ENCODE results near the gene ANKS1B.

ANKS1B gene

DNA sequence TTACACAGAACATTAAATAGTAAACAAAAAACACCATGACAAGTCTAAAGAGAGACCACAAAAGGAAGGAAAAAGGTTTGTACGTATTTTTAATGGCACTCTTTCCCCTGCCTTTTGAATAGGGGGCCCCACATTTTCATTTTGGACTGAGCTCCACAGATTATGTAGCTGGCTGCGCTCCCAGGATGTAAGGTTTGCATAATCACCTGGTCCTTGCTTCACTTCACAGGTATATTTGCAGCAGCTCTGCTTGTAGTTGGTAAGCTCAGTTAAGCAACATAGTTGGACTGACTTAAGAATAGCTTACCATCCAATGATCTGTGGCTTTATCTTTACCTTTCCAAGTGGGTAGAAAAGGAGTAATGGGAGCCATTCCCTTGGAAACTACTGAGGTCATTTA is 885.0 kb downstream of the ANKS1B start:
- no peak for DNase-seq

DNA sequence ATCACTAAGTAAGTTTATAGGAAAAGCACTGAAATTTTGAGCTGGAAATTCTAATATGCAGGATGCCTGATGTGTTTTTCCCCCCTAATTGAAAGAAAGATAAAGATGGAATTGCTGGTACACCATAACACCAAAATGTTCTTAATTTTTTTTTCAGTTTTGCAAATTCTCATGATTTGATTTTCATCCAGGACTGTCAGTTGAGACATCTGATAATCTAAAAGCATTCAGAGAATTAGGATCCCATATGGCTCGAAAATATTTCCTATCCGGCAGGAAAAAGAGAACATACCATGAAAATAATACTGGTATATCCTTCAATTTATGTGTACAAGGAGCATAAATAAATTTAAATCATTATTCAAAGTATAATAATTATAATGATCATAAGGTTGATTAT is 887.6 kb downstream of the ANKS1B start:
- no peak for DNase-seq

DNA sequence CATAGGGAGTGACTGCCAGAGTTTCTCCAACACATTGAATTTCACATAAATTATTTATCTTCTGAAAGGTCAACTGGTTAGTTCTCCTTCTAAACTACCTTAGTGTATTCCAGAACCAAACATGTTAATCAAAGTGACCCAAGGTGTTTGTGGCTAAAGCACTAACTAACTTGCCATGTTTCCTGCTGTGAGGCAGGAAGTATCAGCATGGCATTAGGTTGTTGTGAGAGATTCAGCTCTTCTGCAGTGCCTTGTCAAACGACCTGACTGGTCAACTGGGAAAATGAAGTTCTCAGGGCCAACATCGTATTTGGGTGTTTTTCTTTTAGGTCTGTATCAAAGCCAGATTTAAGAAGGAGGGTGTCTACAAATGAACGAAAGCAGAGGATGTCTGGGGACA is 891.6 kb downstream of the ANKS1B start:
- DNase-seq = no peak

DNA sequence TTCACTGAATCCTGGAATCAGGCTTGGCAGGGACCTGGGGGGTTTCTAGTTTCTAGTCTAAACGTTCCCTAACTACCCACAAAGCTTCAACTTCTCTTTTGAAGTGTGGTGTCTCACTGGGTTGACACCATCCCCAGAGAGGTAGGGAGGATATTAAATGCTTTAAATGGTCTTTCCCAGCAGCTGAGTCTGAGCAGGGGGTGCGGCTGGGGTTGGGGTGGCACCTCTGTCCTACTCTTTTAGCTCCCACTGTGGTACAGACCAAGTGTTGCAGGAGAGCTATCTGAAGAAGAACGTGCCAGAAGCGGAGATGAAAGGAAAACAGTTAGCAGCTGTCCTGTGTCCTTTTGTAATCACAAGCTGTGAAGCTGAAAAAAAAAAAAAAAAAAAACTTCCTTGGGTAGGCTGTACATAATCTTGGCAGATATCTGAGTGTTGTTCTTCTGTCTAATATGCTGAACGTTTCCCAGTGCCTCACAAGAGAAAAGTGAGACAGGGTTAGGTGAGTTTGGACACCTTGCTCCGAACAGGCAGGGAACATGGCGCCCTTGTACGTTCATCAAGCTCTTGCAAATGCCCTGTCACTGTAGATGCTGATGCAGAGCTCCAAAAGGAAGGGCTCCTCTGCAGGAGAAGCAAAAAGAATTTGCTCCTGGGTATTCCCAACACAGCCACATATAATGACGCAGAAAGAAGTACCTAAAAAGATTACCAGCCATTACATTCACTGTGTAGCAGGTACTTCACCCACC is 892.5 kb downstream of the ANKS1B start:
- DNase-seq = no peak

DNA sequence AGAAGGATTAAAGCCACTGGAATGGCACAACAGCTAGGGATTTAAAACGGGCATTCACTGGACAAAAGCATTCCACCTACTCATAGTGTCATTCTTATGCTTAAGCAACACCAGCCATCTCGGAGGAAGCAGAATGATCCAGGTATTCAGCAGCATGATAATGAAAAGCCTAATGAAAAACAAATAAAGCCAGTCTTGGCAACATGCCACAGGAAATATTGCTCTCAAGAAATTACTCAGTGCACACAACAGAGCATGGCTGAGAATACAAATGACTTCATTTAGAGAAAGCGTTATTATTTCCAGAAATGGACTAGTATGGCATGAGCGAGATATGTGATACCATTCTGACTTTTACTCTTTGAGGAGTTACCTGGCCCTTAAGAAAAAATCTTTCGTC is 897.5 kb downstream of the ANKS1B start:
- no peak for DNase-seq

DNA sequence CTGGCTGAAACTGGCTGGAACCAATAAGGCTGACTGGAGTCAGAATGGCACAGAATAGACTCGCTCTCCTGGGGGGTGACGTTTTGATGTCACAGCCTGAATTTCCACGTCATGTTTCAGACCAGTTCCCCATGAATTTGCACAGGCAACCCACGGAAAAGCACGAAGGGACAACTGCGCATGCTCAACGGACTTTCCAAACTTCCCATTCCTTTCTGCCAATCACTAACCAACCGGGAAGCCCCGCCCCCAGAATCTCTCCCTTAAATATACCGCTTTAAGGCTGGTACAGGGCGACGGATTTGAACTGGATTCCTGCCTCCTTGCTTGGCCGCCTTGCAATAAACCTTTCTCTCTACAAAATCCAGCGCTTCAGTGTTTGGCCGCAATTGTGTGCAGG is 904.9 kb downstream of the ANKS1B start:
- no peak for DNase-seq

DNA sequence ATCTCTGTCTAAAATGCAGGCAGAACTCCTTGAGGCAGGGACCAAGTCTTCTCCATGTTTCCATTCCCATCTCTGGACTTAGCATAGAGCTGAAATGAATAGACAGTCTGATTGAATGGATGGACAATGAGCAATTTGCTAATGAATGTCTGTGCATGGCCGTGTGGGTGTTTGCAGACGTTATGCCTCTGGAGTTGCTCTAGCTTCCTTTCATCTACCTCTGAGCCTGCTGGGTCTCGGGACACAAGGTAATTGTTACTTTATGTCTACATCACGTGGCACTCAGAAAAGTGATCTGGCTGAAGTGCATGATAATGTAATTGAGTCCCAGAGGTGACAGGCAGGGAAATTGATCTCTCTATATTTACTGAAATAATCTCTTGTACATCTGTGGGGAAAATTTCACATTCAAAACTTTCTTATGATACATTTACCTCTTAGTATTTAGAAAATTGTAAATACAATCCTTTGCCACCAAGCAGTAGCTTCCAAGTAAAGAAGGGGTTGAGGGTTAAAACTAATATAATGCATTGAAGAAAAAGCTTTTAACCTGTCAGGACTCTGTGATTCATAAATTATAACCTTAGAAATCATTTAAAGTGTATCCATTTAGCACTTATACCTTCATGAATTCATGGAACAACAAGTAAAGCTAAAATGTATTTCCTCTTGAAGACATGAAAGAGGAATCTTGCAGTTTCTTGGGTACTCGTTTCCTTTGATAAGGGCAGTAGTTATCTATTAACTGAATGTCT is 915.6 kb downstream of the ANKS1B start:
- DNase-seq = no peak

DNA sequence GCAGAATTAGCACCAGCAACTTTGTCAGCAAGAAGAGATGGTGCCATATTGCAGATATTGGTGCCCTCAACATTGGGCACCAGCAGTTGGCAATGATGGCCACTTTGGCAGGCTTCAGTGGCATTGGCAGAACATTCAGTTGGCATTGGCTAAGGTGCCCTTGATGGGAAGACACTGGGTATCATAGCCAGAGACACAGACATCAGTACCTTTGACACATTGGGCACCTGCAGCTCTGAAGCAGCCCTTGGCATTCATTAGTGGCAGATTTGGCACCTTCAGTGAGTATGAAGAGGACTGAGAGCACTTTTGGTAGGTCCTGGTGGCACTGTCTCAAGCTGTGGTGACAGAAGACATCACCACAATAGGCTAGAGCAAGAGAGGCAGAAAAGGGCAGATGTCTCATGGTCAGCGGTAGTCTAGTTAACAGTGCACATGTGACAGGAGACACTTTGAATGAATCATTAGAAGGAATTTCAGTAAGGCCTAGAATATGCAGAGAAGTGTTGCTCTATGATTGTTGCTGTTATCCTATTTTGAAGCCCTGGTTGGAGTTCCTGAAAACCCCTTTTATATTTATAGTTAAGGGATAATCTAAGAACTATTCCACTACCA is 917.5 kb downstream of the ANKS1B start:
- DNase-seq = no peak

DNA sequence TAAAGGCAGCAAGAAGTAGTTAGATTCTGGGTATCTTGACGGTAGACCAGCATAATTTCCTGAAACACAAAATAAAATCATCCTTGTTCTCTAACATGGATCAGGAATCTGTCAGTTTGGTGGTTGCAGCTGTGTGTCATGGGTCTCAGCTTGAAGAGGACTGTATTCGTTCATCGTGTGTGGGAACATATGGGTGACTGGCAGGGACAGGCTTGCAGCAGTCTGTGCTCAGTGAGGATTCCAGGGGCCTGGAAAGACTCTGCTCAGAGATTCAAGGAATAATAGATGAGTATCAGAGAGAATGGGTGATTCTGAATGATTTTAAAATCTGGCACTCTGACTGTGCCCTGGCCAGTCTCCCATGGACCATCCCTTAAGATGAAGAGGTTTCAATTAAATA is 918.0 kb downstream of the ANKS1B start:
- no peak for DNase-seq

DNA sequence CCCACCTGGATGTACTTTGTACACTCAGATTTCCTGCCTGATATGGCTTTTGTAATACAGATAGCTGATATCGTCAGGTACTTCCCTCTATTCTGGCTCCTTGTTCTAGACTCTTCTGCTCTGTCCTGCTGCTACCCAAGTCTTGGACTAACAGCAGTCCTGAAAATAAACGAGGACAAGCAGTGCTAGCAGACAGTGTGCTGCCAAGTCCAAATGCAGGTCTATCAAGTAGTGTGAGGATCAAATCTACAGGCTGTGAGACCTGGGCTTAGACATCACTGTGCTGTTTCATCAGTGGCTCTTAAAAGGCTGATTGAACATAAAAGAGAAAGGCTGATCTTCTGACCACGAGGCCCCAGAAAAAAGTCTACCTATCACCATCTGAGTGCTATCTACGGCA is 921.6 kb downstream of the ANKS1B start:
- DNase-seq = no peak

DNA sequence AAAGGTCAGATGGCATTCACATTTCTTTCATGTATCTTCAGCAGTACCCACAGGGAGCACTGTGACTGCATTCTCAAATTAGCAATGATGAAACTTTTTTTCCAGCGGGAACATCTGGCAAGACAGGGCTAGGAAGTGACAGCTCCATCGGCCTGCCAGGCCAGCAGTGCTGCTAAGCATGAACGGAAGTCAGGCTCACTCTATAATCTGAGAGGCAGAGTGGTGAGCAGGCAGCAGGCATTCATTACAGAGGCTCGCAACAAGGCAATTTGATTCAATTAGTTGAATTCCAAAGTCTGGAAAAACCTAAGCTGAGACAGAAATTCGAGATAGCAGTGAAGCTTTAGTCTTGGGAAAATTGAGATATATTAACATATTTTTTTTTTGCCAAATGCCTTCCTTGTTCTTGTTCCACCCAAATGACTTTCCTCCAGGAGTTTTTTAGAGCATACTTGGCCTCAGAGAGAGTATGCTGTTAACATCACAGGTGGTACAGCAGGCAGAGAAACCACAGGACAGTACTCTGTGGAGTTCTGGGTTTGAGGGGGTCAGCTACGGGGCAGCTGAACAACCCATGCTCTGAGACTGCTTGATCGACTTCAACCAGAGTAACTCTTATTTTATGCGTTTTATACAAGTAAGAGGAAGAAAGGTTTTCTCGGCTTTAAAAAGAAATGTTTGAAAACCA is 924.8 kb downstream of the ANKS1B start:
- no peak for DNase-seq

DNA sequence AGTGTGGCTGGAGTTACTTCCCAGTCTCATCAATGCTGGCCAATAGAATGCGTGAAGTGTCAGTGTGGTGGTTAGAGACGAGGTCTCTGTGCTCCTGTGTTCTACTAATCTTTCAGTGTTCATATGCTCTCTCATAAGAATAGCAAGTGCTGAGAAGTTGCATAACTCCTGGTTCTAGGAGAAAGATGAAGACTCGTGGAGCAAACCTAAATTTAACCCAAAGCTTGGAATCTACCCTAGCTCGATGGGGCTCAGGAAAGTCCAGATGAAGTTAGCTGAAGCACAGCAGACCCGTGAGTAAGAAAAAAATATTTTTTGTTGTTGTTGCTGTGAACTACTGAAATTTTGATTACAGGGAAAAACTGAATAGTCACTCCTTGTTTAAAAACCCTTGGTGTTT is 927.1 kb downstream of the ANKS1B start:
- DNase-seq = no peak

DNA sequence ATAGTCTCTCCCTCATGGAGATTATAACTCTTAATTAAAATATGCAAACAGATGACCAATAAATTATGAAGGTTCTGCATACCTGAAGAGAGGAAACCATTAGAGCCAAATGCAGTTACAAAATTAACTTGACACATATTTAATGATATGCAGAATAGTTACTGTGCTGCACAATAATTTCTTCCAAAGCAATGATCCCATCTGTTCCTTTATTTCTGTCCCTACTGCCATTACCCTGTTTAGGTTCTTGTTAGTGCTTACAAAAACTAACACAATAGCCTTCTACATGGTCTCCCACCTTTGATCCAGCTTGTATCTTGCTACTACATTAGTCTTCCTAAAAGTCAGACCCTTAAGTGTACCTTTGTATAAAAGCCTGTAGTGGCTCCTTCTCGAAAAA is 928.5 kb downstream of the ANKS1B start:
- DNase-seq = no peak

DNA sequence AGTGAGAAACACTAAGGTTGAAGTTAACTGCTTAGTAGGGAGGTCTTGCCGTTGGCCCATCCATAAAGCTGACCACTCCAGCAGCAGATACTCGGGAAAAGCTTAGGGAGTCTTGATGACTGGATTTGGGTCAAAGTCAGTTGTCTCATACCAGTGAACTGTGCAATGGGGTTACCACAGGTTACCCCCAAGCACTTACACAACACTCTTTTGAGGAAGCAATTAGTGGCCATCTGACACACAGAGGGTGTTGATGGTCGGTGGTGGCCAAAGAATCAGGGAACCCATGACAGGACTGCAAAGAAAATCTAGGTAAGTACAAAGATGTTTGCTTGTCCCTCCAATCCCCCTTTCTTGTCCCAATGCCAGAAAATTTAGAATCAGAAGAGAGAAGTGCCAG is 929.4 kb downstream of the ANKS1B start:
- DNase-seq = no peak

DNA sequence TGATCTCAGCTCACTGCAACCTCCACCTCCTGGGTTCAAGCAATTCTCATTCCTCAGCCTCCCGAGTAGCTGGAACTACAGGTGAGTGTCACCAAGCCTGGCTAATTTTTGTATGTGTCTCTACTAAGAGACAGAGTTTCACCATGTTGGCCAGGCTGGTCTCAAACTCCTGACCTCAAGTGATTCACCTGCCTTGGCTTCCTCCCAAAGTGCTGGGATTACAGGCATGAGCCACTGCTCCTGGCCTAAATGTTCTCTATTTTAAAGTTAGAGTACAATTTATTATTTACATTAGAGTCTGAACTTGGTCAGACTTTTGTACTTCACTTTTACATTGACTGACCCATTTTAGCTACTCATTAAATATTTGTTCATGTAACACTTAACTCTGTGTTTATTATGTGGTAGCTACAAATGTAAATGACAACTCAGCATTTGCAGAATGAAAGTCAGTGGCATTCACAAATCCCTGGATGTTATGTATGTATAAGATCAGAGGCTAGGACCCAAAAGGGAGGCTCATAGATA is 930.1 kb downstream of the ANKS1B start:
- no peak for DNase-seq

DNA sequence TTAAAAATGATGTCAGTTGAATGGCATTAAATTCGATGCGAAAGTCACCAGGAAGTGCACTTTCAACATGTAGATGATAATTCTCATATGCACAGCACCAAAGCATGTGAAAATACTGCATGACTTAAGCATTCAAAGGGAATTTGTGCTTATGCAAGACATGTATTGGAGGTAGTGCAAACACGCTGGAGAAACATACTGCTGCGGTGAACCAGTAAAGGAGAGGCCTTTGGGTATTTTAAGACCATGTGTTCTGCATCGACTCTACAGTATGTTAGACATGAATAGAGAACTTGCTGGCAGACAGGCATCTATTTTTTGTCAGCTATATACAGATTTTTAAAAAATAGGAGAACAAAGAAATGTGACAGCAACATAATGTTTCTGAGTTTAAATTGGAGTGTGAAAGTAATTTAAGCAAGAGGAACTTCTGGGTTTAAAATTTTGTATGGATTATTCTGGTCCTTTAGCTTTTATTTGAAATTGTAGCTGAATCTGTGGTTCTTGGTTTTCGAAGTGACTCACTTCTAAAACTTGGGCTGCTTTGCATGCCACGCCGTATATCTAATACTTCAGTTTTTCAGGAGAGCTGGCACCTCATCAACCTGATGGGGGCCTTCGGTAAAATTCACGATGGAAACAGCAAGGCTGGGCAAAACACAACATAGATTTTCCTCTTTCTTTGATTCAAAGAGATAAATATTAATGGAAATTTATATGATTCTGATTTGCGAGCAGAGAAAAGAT is 930.9 kb downstream of the ANKS1B start:
- no peak for DNase-seq

DNA sequence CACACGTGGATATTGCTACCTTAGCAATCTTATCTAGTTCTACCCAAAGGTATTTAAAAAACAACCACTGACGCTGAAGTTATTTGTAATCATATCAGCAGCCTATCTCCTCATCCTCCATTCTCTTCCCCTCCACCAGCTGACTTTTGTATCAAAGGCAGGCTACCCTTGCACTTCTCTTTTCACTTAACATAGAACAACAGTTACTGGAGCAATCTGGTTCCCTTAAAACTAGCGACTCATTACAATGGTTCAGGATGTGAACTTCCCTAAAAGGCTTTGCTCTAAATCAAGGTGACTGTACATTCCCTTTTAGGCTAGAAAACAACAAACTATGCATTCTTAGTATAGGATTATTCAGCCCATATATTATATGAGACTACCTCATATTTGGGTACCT is 935.0 kb downstream of the ANKS1B start:
- DNase-seq = no peak

DNA sequence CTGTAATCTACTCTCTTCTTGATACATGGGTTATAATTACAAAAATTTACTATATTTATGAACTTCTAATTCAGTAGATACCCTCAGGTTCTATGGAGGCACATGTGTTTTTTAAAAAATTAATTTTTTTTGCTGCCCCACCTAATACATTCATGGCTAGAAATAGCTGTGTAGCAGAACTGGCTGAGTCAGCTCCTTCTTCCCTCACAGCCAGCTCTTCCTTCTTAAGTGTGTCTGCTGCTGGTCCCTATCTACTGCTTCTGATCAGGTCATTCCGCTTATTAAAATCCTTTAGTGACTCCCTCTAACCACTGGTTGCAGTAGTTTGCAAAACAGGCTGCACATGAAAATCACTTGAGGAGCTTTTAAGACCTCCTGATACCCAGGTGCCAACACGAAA is 939.6 kb downstream of the ANKS1B start:
- no peak for DNase-seq

DNA sequence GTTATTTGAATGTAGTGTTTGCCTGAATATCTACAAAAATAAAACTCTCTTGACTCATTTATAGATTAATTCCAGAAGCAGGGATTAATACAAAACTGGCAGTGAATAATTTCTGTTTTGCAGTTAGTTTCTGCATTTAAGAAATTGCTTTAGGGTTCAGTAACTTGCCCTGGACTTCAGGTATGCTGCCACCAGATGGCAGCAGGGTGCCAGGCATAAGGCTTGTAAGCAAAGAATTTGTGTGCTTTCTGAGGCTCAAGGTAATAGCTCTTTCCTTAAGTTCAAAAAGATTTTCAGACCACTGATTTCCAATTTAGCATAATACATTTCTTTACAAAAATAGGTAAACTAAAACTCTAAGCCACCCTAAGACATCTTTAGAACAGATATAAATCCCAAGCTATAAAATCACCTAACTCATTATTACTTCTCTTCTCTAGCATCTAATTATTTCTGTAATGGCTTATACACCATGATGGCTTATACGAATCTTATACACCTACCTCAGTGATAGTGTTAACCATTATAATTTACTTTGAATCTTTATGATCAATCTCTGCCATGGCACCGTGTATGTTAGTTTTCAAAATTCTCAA is 941.3 kb downstream of the ANKS1B start:
- peak; percentile 60 to 64 for DNase-seq

DNA sequence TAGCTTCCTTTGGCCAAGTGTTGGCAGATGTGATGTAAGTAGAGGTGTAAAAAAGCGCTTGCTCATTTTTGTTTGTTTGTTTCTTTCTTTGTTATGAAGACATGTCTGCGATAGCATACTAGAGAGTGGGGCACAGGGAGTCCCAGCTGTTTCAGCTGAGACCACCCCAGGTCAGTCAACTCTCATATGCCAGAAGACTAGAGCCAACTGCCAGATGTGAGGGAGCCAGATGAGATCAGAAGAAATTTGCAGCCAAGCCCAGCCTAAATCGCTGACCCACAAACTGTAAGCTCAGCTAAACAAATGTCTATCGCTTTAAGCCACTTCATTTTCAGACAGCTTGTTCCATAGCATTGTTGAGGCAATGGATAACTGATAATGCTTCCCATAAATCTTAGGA is 942.5 kb downstream of the ANKS1B start:
- no peak for DNase-seq

DNA sequence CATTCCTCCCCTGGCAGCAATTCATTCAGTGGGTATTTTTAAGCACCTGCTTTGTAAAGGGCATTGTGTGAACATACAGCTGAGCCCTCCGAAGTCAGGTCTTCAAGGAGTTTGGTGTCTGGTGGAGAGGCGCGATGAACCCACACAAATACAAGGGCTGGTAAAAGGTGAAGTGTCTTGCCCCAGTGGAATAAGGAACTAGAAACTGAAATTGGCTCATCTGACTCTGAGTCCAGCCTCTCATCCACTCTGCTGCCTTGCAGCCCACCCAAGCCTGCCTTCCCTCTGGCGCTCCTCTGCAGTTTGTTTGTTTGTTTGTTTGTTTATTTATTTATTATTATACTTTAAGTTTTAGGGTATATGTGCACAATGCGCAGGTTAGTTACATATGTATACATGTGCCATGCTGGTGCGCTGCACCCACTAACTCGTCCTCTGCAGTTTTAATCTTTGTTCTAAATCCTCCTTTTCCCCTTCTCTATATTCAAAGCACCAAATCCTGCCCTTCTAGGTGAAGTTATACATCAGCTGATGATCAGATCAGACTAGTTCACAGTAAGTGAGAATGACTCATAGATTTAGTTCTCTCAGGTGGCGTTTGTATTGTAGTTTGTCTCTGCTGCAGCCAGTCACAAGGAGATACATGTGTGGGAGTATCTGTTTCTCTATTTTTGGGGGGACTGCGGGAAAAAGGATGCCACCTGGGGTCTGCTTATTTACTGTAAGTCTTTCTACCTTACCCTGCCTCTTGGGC is 945.2 kb downstream of the ANKS1B start:
- no peak for DNase-seq

Measured in Kasumi-1 (cell line).